K562 (cell line): ENCODE measurements around the gene SLC15A1. TPM values are rescaled to one million over a fixed set of nuclear protein-coding genes. Genes with fewer than 3 reads are reported as not detected.

Source experiments
- ATAC-seq: fragments of 200-7000 bp; cut with Tn5 transposase; 3 replicates; pipeline ENCODE4 v1.9.1; 2020; ENCODE audit warnings: moderate library complexity
- BruUV-seq: library from RNA; stranded (reverse); fragments of 400-500 nt; replicated peaks from 2 replicates; lab custom pipeline; 2021; lab: Mats Ljungman, UMichigan
- CTCF ChIA-PET: fragments of 300-600 bp; formaldehyde crosslinking; extraction: SDS; loops from one replicate; lab custom pipeline; 2021; ENCODE audit warnings: low intra/inter-chr PET ratio; lab: Yijun Ruan, JAX
- POLR2A ChIA-PET: fragments of 300-600, 350-650 bp; sonication (Branson Sonifier 250); formaldehyde crosslinking; extraction: SDS; loops from one replicate; lab custom pipeline; 2021; ENCODE audit warnings: antibody characterized with exemption, inconsistent platforms; lab: Yijun Ruan, JAX
- DNase-seq, 4 experiments: peaks; one replicate each; pipeline versions ENCODE4 v3.0.0 to v3.0.0-alpha.2; 2011 to 2018; ENCODE audit warnings: low spot score in 3 of 4, mixed read lengths in 3 of 4; ENCODE audit errors: extremely low read depth in 1 of 4
- FAIRE-seq: peaks from 2 replicates; lab custom pipeline; 2011; peaks lifted over from hg19 to GRCh38; lab: Jason Lieb, UNC
- H2AFZ ChIP-seq: 2 replicates; pipeline ENCODE4 v1.6.0; 2011; ENCODE audit warnings: low read depth, low read length, control low read depth, inconsistent platforms
- H3K27ac ChIP-seq: fragments of 200-600 bp; 3 replicates; pipeline ENCODE4 v1.8.0; 2011; ENCODE audit warnings: low read depth, mild to moderate bottlenecking, control low read depth, inconsistent platforms, low read length, moderate library complexity, mixed read lengths; ENCODE audit errors: extremely low read depth
- H3K27me3 ChIP-seq, 2 experiments: fragments of 300-600 bp in 1 of 2; 2 replicates in 1 of 2; 3 replicates in 1 of 2; pipeline versions ENCODE4 v1.6.0 to v1.8.0; 2011; ENCODE audit warnings: inconsistent platforms in 2 of 2, low read length in 2 of 2, mild to moderate bottlenecking in 1 of 2, mixed read lengths in 1 of 2, moderate library complexity in 1 of 2; ENCODE audit not compliant: control insufficient read depth in 2 of 2, insufficient read depth in 2 of 2
- H3K36me3 ChIP-seq: fragments of 300-600 bp; 3 replicates; pipeline ENCODE4 v1.8.0; 2011; ENCODE audit warnings: mild to moderate bottlenecking, low read length, inconsistent platforms; ENCODE audit not compliant: control insufficient read depth, insufficient read depth
- H3K4me1 ChIP-seq, 2 experiments: fragments of 200-600 bp in 1 of 2; replicated peaks in 1 of 2; 2 replicates in 1 of 2; 3 replicates in 1 of 2; pipeline versions ENCODE4 v1.5.1 to v1.8.0; 2011; ENCODE audit warnings: inconsistent platforms in 2 of 2, low read length in 2 of 2, mild to moderate bottlenecking in 1 of 2, mixed read lengths in 1 of 2, moderate library complexity in 1 of 2; ENCODE audit not compliant: control insufficient read depth in 2 of 2, insufficient read depth in 2 of 2
- H3K4me2 ChIP-seq: 2 replicates; pipeline ENCODE4 v1.6.1; 2011; ENCODE audit warnings: low read length, control low read depth, inconsistent platforms, mixed read lengths; ENCODE audit not compliant: insufficient read depth
- H3K4me3 ChIP-seq: fragments of 200-600 bp; sonication (generic), shearing (Covaris generic); 2 replicates; pipeline ENCODE4 v1.5.1; 2016; ENCODE audit warnings: control low read depth, inconsistent platforms
- H3K79me2 ChIP-seq: fragments of 200-600 bp; 3 replicates; pipeline ENCODE4 v1.8.0; 2011; ENCODE audit warnings: low read length, inconsistent platforms; ENCODE audit not compliant: control insufficient read depth, insufficient read depth
- H3K9ac ChIP-seq, 2 experiments: 2 replicates each; pipeline versions ENCODE4 v1.6.0 to v1.6.1; 2011; ENCODE audit warnings: low read depth in 2 of 2, low read length in 2 of 2, control low read depth in 1 of 2, inconsistent platforms in 1 of 2, mild to moderate bottlenecking in 1 of 2, mixed read lengths in 1 of 2; ENCODE audit not compliant: insufficient read depth in 1 of 2
- H3K9me1 ChIP-seq: one replicate; pipeline ENCODE4 v1.6.0; 2011; ENCODE audit warnings: inconsistent platforms, mild to moderate bottlenecking, low read length, moderate library complexity; ENCODE audit not compliant: control insufficient read depth, insufficient read depth
- H3K9me3 ChIP-seq: replicated peaks from 2 replicates; pipeline ENCODE4 v1.5.1; 2011; ENCODE audit warnings: low read depth, low read length, inconsistent platforms; ENCODE audit not compliant: control insufficient read depth, insufficient read depth
- H4K20me1 ChIP-seq: replicated peaks from 2 replicates; pipeline ENCODE4 v1.6.1; 2011; ENCODE audit warnings: low read length, inconsistent platforms, mixed read lengths; ENCODE audit not compliant: control insufficient read depth, insufficient read depth
- ZBTB40 ChIP-seq, 2 experiments: fragments of 450-650 bp in 1 of 2; sonication (generic) in 1 of 2; formaldehyde crosslinking in 1 of 2; IDR thresholded peaks; 2 replicates each; pipeline versions ENCODE4 v1.7.1 to v1.9.0; 2016 to 2022; ENCODE audit warnings: inconsistent platforms in 1 of 2, mild to moderate bottlenecking in 1 of 2, missing genetic modification reagents in 1 of 2
- ZNF174 ChIP-seq: fragments of 250-450 bp; sonication (Bioruptor Pico); IDR thresholded peaks from 2 replicates; pipeline ENCODE4 v1.4.0; 2020; ENCODE audit warnings: mild to moderate bottlenecking
- ZNF696 ChIP-seq: fragments of 250-450 bp; sonication (Bioruptor Pico); conservative IDR thresholded peaks from 2 replicates; pipeline ENCODE4 v1.4.0; 2020; ENCODE audit warnings: mild to moderate bottlenecking, moderate library complexity
- WGBS: fragments of 100-300 bp; shearing (Covaris generic); methylation state at CpG from one replicate; pipeline ENCODE4 v1.1.6; 2016; ENCODE audit warnings: low coverage, mixed read lengths; ENCODE audit not compliant: insufficient coverage; ENCODE audit errors: missing lambda C conversion rate; 5-methylcytosine and 5-hydroxymethylcytosine counted together
- in situ Hi-C: fragments of 300-500 bp; cut with MboI; formaldehyde crosslinking; loops from 4 replicates; pipeline ENCODE4 v1.15.0; 2018; ENCODE audit warnings: inconsistent platforms, mixed read lengths
- intact Hi-C: fragments of 100-400 bp; cut with micrococcal nuclease; formaldehyde crosslinking; loops from 2 replicates; pipeline ENCODE4 v1.14.2; 2022
- polyA plus RNA-seq, 8 experiments: library from polyadenylated mRNA; depleted of rRNA in 4 of 8; stranded (reverse) in 5 of 8; unstranded in 3 of 8; fragments of >200 nt; fragmentation: Nextera tagmentation in 2 of 8; fragmentation: Illumina TruSeq in 1 of 8; extraction: Ambion mirVana in 2 of 8; extraction: Trizol in 1 of 8; gene quantifications; 2 replicates each; pipeline versions ENCODE4 v1.2.1 to v1.2.3, GENCODE V29; 2011 to 2014; ENCODE audit warnings: inconsistent platforms in 1 of 8, missing spikeins in 1 of 8
- total RNA-seq, 7 experiments: library from RNA; depleted of rRNA in 6 of 7; stranded (reverse); fragments of >200 nt in 6 of 7; fragmentation: Illumina TruSeq in 2 of 7; extraction: Trizol in 2 of 7; gene quantifications; 2 replicates each; pipeline versions ENCODE4 v1.2.1 to v1.2.3, GENCODE V29; 2011 to 2021; ENCODE audit warnings: low replicate concordance in 1 of 7

The SLC15A1 gene
- total and polyA plus RNA-seq, 9 of the 15 experiments (the other 6 are each of a cell fraction or from before 2014, with no cell fraction given) = not detected

GRCh38 chr13:98717891-98718290, 34.6 kb downstream of the SLC15A1 start:
- 14% methylated on average over 4 of the region's 6 CpGs for WGBS
- POLR2A ChIA-PET = no interaction called here
- FAIRE-seq = no peak

More at GRCh38 chr13:98717891-98718290, 34.6 kb downstream of the SLC15A1 start:
- CTCF ChIA-PET = no interaction called here
- Histone ChIP-seq H3K9me1 (no peaks in the 10 kb centered on the region), H3K27me3 (peaks cover 0 to 13% of the 10 kb centered on the region in 2 experiments; a peak in 4 of 5 replicates), H3K4me3 (no peak overlapping the region), H3K9me3 (no peaks in the 10 kb centered on the region), H3K36me3 (no peaks in the 10 kb centered on the region), H3K4me2 (no peak overlapping the region), H2AFZ (no peak overlapping the region), H4K20me1 (no peaks in the 10 kb centered on the region), H3K79me2 (no peaks in the 10 kb centered on the region), H3K4me1 (no peaks in the 10 kb centered on the region), H3K9ac (no peak overlapping the region), H3K27ac (no peak overlapping the region)
- BruUV-seq = no TSS peak
- intact Hi-C loops (no loop called here), in situ Hi-C loops (no loop called here)
- ATAC-seq = no peak
- no peak for DNase-seq
- TF ChIP-seq ZNF174 (CRISPR knock-in tag) (no peak), ZBTB40 (IDR thresholded peaks at IDR 0.05) (peak; percentile 58; the same call in 1 of the 2 replicates), ZBTB40 (CRISPR knock-in tag; IDR thresholded peaks at IDR 0.05) (no peak), ZNF696 (CRISPR knock-in tag) (no peak)
